ENCODE measurements around the gene CCR6.

CCR6 gene

DNA sequence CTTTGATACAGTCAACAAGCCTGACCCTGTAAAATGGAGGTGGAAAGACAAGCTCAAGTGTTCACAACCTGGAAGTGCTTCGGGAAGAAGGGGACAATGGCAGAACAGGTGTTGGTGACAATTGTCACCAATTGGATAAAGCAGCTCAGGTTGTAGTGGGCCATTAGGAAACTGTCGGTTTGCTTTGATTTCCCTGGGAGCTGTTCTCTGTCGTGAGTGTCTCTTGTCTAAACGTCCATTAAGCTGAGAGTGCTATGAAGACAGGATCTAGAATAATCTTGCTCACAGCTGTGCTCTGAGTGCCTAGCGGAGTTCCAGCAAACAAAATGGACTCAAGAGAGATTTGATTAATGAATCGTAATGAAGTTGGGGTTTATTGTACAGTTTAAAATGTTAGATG lies 15.0 kb downstream of the CCR6 start:
- H3K27me3 ChIP-seq (ENCODE audit: insufficient read depth, poor library complexity, severe bottlenecking), result no peaks in the 10 kb centered on the region
- DNase-seq (ENCODE audit: low read depth in 1 of 2, low spot score in 1 of 2), result no peak
- TF ChIP-seq POLR2AphosphoS5 (IDR thresholded peaks at IDR 0.05; ENCODE audit: low read depth) (no peak), GABPA (IDR thresholded peaks at IDR 0.05; ENCODE audit: low read depth) (no peak), SPI1 (IDR thresholded peaks at IDR 0.05; ENCODE audit: borderline replicate concordance, low read depth) (no peak), REST (IDR thresholded peaks at IDR 0.05; ENCODE audit: insufficient replicate concordance, low read depth) (no peak)
- TF ChIP-seq, protein P1, sequence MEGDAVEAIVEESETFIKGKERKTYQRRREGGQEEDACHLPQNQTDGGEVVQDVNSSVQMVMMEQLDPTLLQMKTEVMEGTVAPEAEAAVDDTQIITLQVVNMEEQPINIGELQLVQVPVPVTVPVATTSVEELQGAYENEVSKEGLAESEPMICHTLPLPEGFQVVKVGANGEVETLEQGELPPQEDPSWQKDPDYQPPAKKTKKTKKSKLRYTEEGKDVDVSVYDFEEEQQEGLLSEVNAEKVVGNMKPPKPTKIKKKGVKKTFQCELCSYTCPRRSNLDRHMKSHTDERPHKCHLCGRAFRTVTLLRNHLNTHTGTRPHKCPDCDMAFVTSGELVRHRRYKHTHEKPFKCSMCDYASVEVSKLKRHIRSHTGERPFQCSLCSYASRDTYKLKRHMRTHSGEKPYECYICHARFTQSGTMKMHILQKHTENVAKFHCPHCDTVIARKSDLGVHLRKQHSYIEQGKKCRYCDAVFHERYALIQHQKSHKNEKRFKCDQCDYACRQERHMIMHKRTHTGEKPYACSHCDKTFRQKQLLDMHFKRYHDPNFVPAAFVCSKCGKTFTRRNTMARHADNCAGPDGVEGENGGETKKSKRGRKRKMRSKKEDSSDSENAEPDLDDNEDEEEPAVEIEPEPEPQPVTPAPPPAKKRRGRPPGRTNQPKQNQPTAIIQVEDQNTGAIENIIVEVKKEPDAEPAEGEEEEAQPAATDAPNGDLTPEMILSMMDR (IDR thresholded peaks at IDR 0.05; ENCODE audit: insufficient read depth, low read length), result no peak
- H3K4me3 ChIP-seq (replicated peaks; ENCODE audit: insufficient read depth, low read length), result no peak overlapping the region
- H3K27ac ChIP-seq (replicated peaks), result no peak overlapping the region

- Histone ChIP-seq H3K4me3 (replicated peaks; ENCODE audit: insufficient read depth, low read length) (no peak overlapping the region), H3K27me3 (ENCODE audit: insufficient read depth, poor library complexity, severe bottlenecking) (no peaks in the 10 kb centered on the region), H3K27ac (replicated peaks) (no peak overlapping the region)
- DNase-seq (ENCODE audit: low read depth in 1 of 2, low spot score in 1 of 2), result no peak
- TF ChIP-seq, protein P1 (IDR thresholded peaks at IDR 0.05; ENCODE audit: insufficient read depth, low read length), result no peak
- TF ChIP-seq REST (IDR thresholded peaks at IDR 0.05; ENCODE audit: insufficient replicate concordance, low read depth) (no peak), POLR2AphosphoS5 (IDR thresholded peaks at IDR 0.05; ENCODE audit: low read depth) (no peak), GABPA (IDR thresholded peaks at IDR 0.05; ENCODE audit: low read depth) (no peak), SPI1 (IDR thresholded peaks at IDR 0.05; ENCODE audit: borderline replicate concordance, low read depth) (no peak)
Observed at GRCh38 chr6:167139761-167140160, 16.9 kb downstream of the CCR6 start.

GRCh38 chr6:167140589-167141474 lies 17.9 kb downstream of the CCR6 start:
- no peak for DNase-seq (ENCODE audit: low read depth in 1 of 2, low spot score in 1 of 2)
- no peaks in the 10 kb centered on the region for H3K27me3 ChIP-seq (ENCODE audit: insufficient read depth, poor library complexity, severe bottlenecking)
- H3K27ac ChIP-seq (replicated peaks), result no peak overlapping the region
- no peak for TF ChIP-seq REST (IDR thresholded peaks at IDR 0.05; ENCODE audit: insufficient replicate concordance, low read depth)
- TF ChIP-seq GABPA (IDR thresholded peaks at IDR 0.05; ENCODE audit: low read depth), result no peak
- TF ChIP-seq POLR2AphosphoS5 (IDR thresholded peaks at IDR 0.05; ENCODE audit: low read depth), result no peak
- no peak for TF ChIP-seq SPI1 (IDR thresholded peaks at IDR 0.05; ENCODE audit: borderline replicate concordance, low read depth)
- TF ChIP-seq, protein P1 (IDR thresholded peaks at IDR 0.05; ENCODE audit: insufficient read depth, low read length), result no peak
- H3K4me3 ChIP-seq (replicated peaks; ENCODE audit: insufficient read depth, low read length), result no peak overlapping the region
